Cardiac muscle cell (in vitro differentiated cells and primary cell): ENCODE data around the gene NR2E1. TPM values are rescaled to one million over a fixed set of nuclear protein-coding genes. Genes with fewer than 3 reads are reported as not detected.

Experiments used
- DNase-seq, 2 donors: peaks; one replicate each; pipeline versions ENCODE4 v3.0.0 to v3.0.0-alpha.2; 2010 to 2017; ENCODE audit warnings: low read depth in 1 of 2, low spot score in 1 of 2
- H3K27ac ChIP-seq: fragments of 200-600 bp; sonication (generic); 2 replicates; pipeline ENCODE4 v1.5.1; 2016
- H3K27me3 ChIP-seq: fragments of 200-600 bp; sonication (generic); 2 replicates; pipeline ENCODE4 v1.6.0; 2016; ENCODE audit warnings: control low read depth
- H3K36me3 ChIP-seq: fragments of 200-600 bp; sonication (generic); 2 replicates; pipeline ENCODE4 v1.5.1; 2016; ENCODE audit warnings: control low read depth
- H3K4me1 ChIP-seq: fragments of 200-600 bp; sonication (generic); 2 replicates; pipeline ENCODE4 v1.8.1; 2017; ENCODE audit warnings: low read depth, mild to moderate bottlenecking, mixed run types
- H3K4me3 ChIP-seq: fragments of 200-600 bp; sonication (generic); 2 replicates; pipeline ENCODE4 v1.5.1; 2016; ENCODE audit warnings: mild to moderate bottlenecking
- H3K9me3 ChIP-seq: fragments of 200-600 bp; sonication (generic); 2 replicates; pipeline ENCODE4 v1.5.1; 2017; ENCODE audit warnings: low read depth, mild to moderate bottlenecking, control low read depth
- polyA plus RNA-seq: library from polyadenylated mRNA; unstranded; fragments of >200 nt; fragmentation: Nextera tagmentation; extraction: Ambion mirVana; gene quantifications from 2 replicates; pipeline ENCODE4 v1.2.1, GENCODE V29; 2016
- total RNA-seq: library from RNA; depleted of rRNA; stranded (reverse); fragments of >200 nt; gene quantifications from 2 replicates; pipeline ENCODE4 v1.2.3, GENCODE V29; 2016
- TF ChIP-seq, protein P1 (sequence below): IDR thresholded peaks from 2 replicates; pipeline ENCODE4 v1.5.1; 2012; ENCODE audit warnings: low read depth, mild to moderate bottlenecking, low read length

The NR2E1 gene
- total and polyA plus RNA-seq, 2 experiments from 2014 or later = not detected

- DNase-seq = no peak
- H3K9me3 ChIP-seq = no peaks in the 10 kb centered on the region
- no peak overlapping the region for H3K27ac ChIP-seq
- H3K36me3 ChIP-seq = no peaks in the 10 kb centered on the region
- H3K27me3 ChIP-seq = peaks cover 100% of the 10 kb centered on the region
- no peaks in the 10 kb centered on the region for H3K4me1 ChIP-seq
- no peak overlapping the region for H3K4me3 ChIP-seq
- TF ChIP-seq, protein P1, sequence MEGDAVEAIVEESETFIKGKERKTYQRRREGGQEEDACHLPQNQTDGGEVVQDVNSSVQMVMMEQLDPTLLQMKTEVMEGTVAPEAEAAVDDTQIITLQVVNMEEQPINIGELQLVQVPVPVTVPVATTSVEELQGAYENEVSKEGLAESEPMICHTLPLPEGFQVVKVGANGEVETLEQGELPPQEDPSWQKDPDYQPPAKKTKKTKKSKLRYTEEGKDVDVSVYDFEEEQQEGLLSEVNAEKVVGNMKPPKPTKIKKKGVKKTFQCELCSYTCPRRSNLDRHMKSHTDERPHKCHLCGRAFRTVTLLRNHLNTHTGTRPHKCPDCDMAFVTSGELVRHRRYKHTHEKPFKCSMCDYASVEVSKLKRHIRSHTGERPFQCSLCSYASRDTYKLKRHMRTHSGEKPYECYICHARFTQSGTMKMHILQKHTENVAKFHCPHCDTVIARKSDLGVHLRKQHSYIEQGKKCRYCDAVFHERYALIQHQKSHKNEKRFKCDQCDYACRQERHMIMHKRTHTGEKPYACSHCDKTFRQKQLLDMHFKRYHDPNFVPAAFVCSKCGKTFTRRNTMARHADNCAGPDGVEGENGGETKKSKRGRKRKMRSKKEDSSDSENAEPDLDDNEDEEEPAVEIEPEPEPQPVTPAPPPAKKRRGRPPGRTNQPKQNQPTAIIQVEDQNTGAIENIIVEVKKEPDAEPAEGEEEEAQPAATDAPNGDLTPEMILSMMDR = no peak
Observed at GRCh38 chr6:108156180-108156937, 9.5 kb upstream of the NR2E1 start.

- no peaks in the 10 kb centered on the region for H3K9me3 ChIP-seq
- no peak overlapping the region for H3K27ac ChIP-seq
- no peaks in the 10 kb centered on the region for H3K36me3 ChIP-seq
- DNase-seq = no peak
- H3K4me3 ChIP-seq = no peak overlapping the region
- no peaks in the 10 kb centered on the region for H3K4me1 ChIP-seq
- TF ChIP-seq, protein P1 = no peak
- H3K27me3 ChIP-seq = peaks cover 100% of the 10 kb centered on the region
Observed at GRCh38 chr6:108156938-108157233, 8.9 kb upstream of the NR2E1 start.

GRCh38 chr6:108157234-108157980 lies 8.4 kb upstream of the NR2E1 start:
- peak overlapping the region; percentile 11 for H3K4me3 ChIP-seq
- no peak overlapping the region for H3K27ac ChIP-seq
- DNase-seq = no peak
- H3K4me1 ChIP-seq = no peaks in the 10 kb centered on the region
- no peaks in the 10 kb centered on the region for H3K9me3 ChIP-seq
- peaks cover 100% of the 10 kb centered on the region for H3K27me3 ChIP-seq
- TF ChIP-seq, protein P1 = no peak
- H3K36me3 ChIP-seq = no peaks in the 10 kb centered on the region

DNA sequence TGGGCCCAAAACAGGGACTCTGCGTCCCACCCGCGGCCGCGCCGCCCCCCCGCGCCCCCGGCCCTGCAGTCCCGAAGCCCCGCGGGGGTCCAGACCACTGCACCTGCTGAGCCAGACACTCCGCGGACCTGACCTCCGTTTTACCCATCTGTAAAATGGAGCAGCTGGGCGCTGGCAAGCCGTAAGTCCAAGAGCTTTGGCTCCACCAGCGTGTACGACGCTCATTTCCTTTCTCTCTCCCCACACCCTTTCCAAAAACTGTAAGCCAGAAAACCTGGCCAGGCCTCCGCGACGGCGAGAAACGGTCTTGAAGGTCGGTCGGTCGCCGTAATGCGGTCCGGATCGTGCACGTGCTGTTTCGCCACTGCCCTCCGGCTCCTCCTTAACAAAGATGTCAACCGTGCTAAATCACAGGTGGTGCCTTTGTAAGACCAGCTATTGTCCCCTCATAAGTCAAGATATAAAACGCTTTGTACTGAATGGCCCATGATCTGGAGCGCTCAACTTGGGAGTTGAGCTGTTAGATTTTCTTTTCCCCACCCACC lies 7.8 kb upstream of the NR2E1 start:
- Histone ChIP-seq H3K4me1 (no peaks in the 10 kb centered on the region), H3K9me3 (no peaks in the 10 kb centered on the region), H3K27ac (no peak overlapping the region), H3K36me3 (no peaks in the 10 kb centered on the region), H3K4me3 (peak overlapping the region; percentile 11), H3K27me3 (peaks cover 100% of the 10 kb centered on the region)
- TF ChIP-seq, protein P1 = no peak
- no peak for DNase-seq

DNA sequence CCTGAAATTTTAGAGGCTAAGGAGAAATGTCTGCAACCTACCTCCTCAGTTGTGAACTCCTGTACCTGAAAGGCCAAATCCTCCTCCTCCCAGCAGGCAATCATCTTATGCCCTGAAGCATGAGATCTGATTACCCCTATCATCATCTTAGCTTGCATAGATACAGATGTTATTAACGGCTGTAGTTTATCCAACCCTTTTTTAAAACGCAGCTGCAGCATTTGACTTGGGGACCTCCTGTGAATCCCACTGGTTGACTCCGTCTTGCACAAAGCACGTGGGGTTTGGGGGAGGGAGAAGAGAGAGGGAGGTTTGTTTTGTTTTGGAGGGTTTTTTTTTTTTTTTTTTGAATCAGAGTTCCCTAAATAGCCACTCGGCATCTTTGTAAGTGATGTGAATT lies 5.8 kb upstream of the NR2E1 start:
- H3K4me1 ChIP-seq = no peaks in the 10 kb centered on the region
- TF ChIP-seq, protein P1 = no peak
- no peak overlapping the region for H3K4me3 ChIP-seq
- no peaks in the 10 kb centered on the region for H3K9me3 ChIP-seq
- no peak overlapping the region for H3K27ac ChIP-seq
- DNase-seq = no peak
- H3K27me3 ChIP-seq = peaks cover 100% of the 10 kb centered on the region
- H3K36me3 ChIP-seq = no peaks in the 10 kb centered on the region
